A673 (cell line): ENCODE data around the gene ST7. TPM values are rescaled to one million over a fixed set of nuclear protein-coding genes. Genes with fewer than 3 reads are reported as not detected.

ENCODE experiments used
- BruUV-seq: library from RNA; stranded (reverse); fragments of 400-500 nt; replicated peaks from 2 replicates; lab custom pipeline; 2021; lab: Mats Ljungman, UMichigan
- CTCF ChIA-PET: fragments of 300-600 bp; sonication (Branson Sonifier 250); formaldehyde crosslinking; loops from one replicate; lab custom pipeline; 2022; ENCODE audit warnings: antibody characterized with exemption; lab: Charles Lee
- POLR2A ChIA-PET: fragments of 300-600 bp; sonication (Branson Sonifier 250); formaldehyde crosslinking; loops from one replicate; lab custom pipeline; 2022; ENCODE audit warnings: antibody characterized with exemption; ENCODE audit not compliant: low non-redundant PET; lab: Charles Lee
- DNase-seq: peaks from one replicate; pipeline ENCODE4 v3.0.0-alpha.2; 2015; ENCODE audit warnings: low spot score
- H3K27ac ChIP-seq: fragments of 200-600 bp; sonication (generic); 2 replicates; pipeline ENCODE4 v1.5.1; 2016; ENCODE audit warnings: mixed run types, low read depth, mild to moderate bottlenecking, mixed read lengths, antibody characterized with exemption, low read length; ENCODE audit not compliant: poor library complexity, severe bottlenecking
- H3K27me3 ChIP-seq: fragments of 200-600 bp; sonication (generic); replicated peaks from 2 replicates; pipeline ENCODE4 v1.6.1; 2017; ENCODE audit warnings: mixed run types, low read depth, mild to moderate bottlenecking, mixed read lengths, antibody characterized with exemption, low read length; ENCODE audit not compliant: insufficient read depth, poor library complexity
- H3K36me3 ChIP-seq: fragments of 200-600 bp; sonication (generic); 2 replicates; pipeline ENCODE4 v1.6.1; 2016; ENCODE audit warnings: mixed run types, mild to moderate bottlenecking, mixed read lengths, antibody characterized with exemption, low read length; ENCODE audit not compliant: insufficient read depth, poor library complexity, severe bottlenecking
- H3K4me1 ChIP-seq: fragments of 200-600 bp; sonication (generic); 2 replicates; pipeline ENCODE4 v1.6.1; 2017; ENCODE audit warnings: mixed run types, mild to moderate bottlenecking, mixed read lengths, antibody characterized with exemption, low read length; ENCODE audit not compliant: insufficient read depth, poor library complexity, severe bottlenecking
- H3K4me3 ChIP-seq: fragments of 200-600 bp; sonication (generic); 2 replicates; pipeline ENCODE4 v1.5.1; 2016; ENCODE audit warnings: low read depth, mixed run types, mild to moderate bottlenecking, mixed read lengths, low read length; ENCODE audit not compliant: poor library complexity, severe bottlenecking
- H3K9me3 ChIP-seq: fragments of 200-600 bp; sonication (generic); 2 replicates; pipeline ENCODE4 v1.6.1; 2016; ENCODE audit warnings: mixed run types, low read depth, mild to moderate bottlenecking, mixed read lengths, antibody characterized with exemption, low read length; ENCODE audit not compliant: poor library complexity, severe bottlenecking
- CTCF ChIP-seq: fragments of 300-800, 200-600 bp; sonication (generic); conservative IDR thresholded peaks from 2 replicates; pipeline ENCODE4 v1.5.1; 2017; ENCODE audit warnings: low read depth, mild to moderate bottlenecking, antibody characterized with exemption, low read length, moderate library complexity, mixed read lengths
- EZH2 ChIP-seq: fragments of 200-600 bp; sonication (generic); IDR thresholded peaks from 2 replicates; pipeline ENCODE4 v1.6.1; 2017; ENCODE audit warnings: borderline replicate concordance, low read depth, mild to moderate bottlenecking, mixed read lengths, antibody characterized with exemption, low read length; ENCODE audit not compliant: poor library complexity, severe bottlenecking
- intact Hi-C: fragments of 100-400 bp; cut with micrococcal nuclease; formaldehyde crosslinking; loops from one replicate; pipeline ENCODE4 v1.10.0; 2022; ENCODE audit not compliant: unreplicated experiment
- microRNA-seq: library from miRNA; unstranded; fragments of <30 nt; microRNA quantifications from one replicate; pipeline ENCODE4 v1.2.0, GENCODE V29; 2021
- total RNA-seq: library from RNA; stranded (reverse); gene quantifications from 2 replicates; pipeline ENCODE4 v1.2.3, GENCODE V29; 2021

Gene ST7
- total RNA-seq, 1 experiment from 2014 or later, result 24.3 TPM

DNA sequence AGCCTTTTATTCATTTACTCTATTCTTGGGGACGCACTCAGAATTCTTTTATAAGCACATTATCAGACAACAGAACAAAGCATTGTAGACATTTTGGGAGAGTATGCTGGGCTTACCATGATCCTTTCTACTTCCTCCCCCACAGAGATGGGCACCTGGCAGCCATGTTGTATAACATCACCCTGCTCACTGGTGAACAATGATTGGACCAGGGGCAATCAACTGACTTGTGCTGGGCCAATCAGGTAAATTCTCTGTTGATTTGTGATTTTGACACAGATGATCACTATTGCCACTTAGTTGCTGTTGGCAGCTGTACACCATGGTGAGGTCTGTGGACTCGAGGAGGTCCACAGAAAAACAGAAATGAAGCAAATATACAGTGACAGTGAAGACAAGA lies 325.9 kb downstream of the ST7 start:
- no peaks in the 10 kb centered on the region for H3K36me3 ChIP-seq
- CTCF ChIA-PET, result no interaction called here
- H3K4me3 ChIP-seq, result no peak overlapping the region
- no TSS peak for BruUV-seq
- DNase-seq, result no peak
- TF ChIP-seq CTCF (no peak), EZH2 (no peak)
- H3K27me3 ChIP-seq, result no peaks in the 10 kb centered on the region
- intact Hi-C loops, result no loop called here
- no peaks in the 10 kb centered on the region for H3K9me3 ChIP-seq
- H3K27ac ChIP-seq, result no peak overlapping the region
- H3K4me1 ChIP-seq, result no peaks in the 10 kb centered on the region
- POLR2A ChIA-PET, result no interaction called here

Small RNAs within 50 kb of the gene (microRNA-seq; reads per million reads assigned to microRNA genes)
- gene MIR6132, result not detected

Other genes with a start within 250 kb of the ST7 start
- 118 and 138 TPM in 2 replicates for gene CAPZA2, start 90.9 kb upstream of the ST7 start, total RNA-seq